Effector memory CD8-positive, alpha-beta T cell (primary cell): Measurements from ENCODE around the gene EFS.

Source experiments
- ATAC-seq: fragments of 150-1000 bp; cut with Tn5 transposase; replicated peaks from 2 replicates; pipeline ENCODE4 v1.10.0; 2021; ENCODE audit warnings: mild to moderate bottlenecking, moderate library complexity
- DNase-seq, 3 experiments: peaks; one replicate each; pipeline ENCODE4 v3.0.0; 2021
- H3K27ac Mint-ChIP-seq, 2 donors: one replicate each; pipeline ENCODE4 v1.8.0; 2022; ENCODE audit warnings: mild to moderate bottlenecking in 2 of 2, mixed read lengths in 2 of 2, moderate library complexity in 2 of 2
- H3K27me3 Mint-ChIP-seq, 2 donors: one replicate each; pipeline ENCODE4 v1.8.0; 2022; ENCODE audit warnings: mixed read lengths in 2 of 2
- H3K36me3 Mint-ChIP-seq: one replicate; pipeline ENCODE4 v1.8.0; 2022; ENCODE audit warnings: mild to moderate bottlenecking, moderate library complexity, mixed read lengths; ENCODE audit not compliant: insufficient read depth
- H3K4me1 Mint-ChIP-seq, 2 donors: one replicate each; pipeline ENCODE4 v1.8.0; 2022; ENCODE audit warnings: low read depth in 2 of 2, mixed read lengths in 2 of 2
- H3K4me3 Mint-ChIP-seq, 2 donors: one replicate each; pipeline ENCODE4 v1.8.0; 2022; ENCODE audit warnings: mild to moderate bottlenecking in 2 of 2, mixed read lengths in 2 of 2, moderate library complexity in 2 of 2
- H3K9me3 Mint-ChIP-seq, 2 donors: one replicate each; pipeline ENCODE4 v1.8.0; 2022; ENCODE audit warnings: mixed read lengths in 2 of 2

Gene EFS

GRCh38 chr14:23316300-23316699 is 48.7 kb downstream of the EFS start:
- Mint-ChIP-seq H3K4me3 (no peak overlapping the region), H3K27me3 (no peaks in the 10 kb centered on the region), H3K4me1 (peaks cover 10 to 11% of the 10 kb centered on the region in 2 donors), H3K36me3 (peaks cover 11% of the 10 kb centered on the region), H3K27ac (no peak overlapping the region), H3K9me3 (no peaks in the 10 kb centered on the region)
- no peak for DNase-seq
- ATAC-seq, result no peak

- peaks cover 33 to 45% of the 10 kb centered on the region in 2 donors for H3K27me3 Mint-ChIP-seq
These were observed 54.4 kb downstream of the EFS start for GRCh38 chr14:23310546-23310945.

GRCh38 chr14:23308721-23309445 is 56.1 kb downstream of the EFS start:
- DNase-seq, result no peak
- Mint-ChIP-seq H3K27ac (no peak overlapping the region), H3K4me3 (no peak overlapping the region), H3K27me3 (peaks cover 33 to 50% of the 10 kb centered on the region in 2 donors), H3K36me3 (peaks cover 6% of the 10 kb centered on the region), H3K4me1 (no peaks in the 10 kb centered on the region), H3K9me3 (no peaks in the 10 kb centered on the region)
- ATAC-seq, result no peak

More at GRCh38 chr14:23310546-23310945, 54.4 kb downstream of the EFS start:
- DNase-seq, result no peak
- no peak for ATAC-seq
- H3K4me3 Mint-ChIP-seq, result no peak overlapping the region
- H3K9me3 Mint-ChIP-seq, result no peaks in the 10 kb centered on the region
- H3K27ac Mint-ChIP-seq, result no peak overlapping the region
- H3K4me1 Mint-ChIP-seq, result no peaks in the 10 kb centered on the region
- peaks cover 5% of the 10 kb centered on the region for H3K36me3 Mint-ChIP-seq

GRCh38 chr14:23307687-23308644 is 57.0 kb downstream of the EFS start:
- no peaks in the 10 kb centered on the region for H3K9me3 Mint-ChIP-seq
- H3K4me3 Mint-ChIP-seq, result no peak overlapping the region
- peaks cover 1 to 3% of the 10 kb centered on the region in 2 donors for H3K4me1 Mint-ChIP-seq
- ATAC-seq (no peak), DNase-seq (no peak)
- no peak overlapping the region for H3K27ac Mint-ChIP-seq
- peaks cover 9% of the 10 kb centered on the region for H3K36me3 Mint-ChIP-seq
- H3K27me3 Mint-ChIP-seq, result peaks cover 33 to 50% of the 10 kb centered on the region in 2 donors

- H3K9me3 Mint-ChIP-seq, result no peaks in the 10 kb centered on the region
- H3K4me1 Mint-ChIP-seq, result peaks cover 5 to 8% of the 10 kb centered on the region in 2 donors
- ATAC-seq, result no peak
- DNase-seq, result no peak
- H3K27me3 Mint-ChIP-seq, result peaks cover 33 to 50% of the 10 kb centered on the region in 2 donors
- peaks cover 16% of the 10 kb centered on the region for H3K36me3 Mint-ChIP-seq
- peak overlapping the region in 1 of 2 donors; percentile 39 for H3K27ac Mint-ChIP-seq
- no peak overlapping the region for H3K4me3 Mint-ChIP-seq
These were observed 57.8 kb downstream of the EFS start for GRCh38 chr14:23307146-23307530.

GRCh38 chr14:23306412-23307145 is 58.4 kb downstream of the EFS start, which contains the start of gene BCL2L2:
BCL2L2 (plus strand) TSS chr14:23306833; CDS start chr14:23307768, 935 bp downstream.
- DNase-seq (no peak), ATAC-seq (no peak)
- no peak within 1 kb of the TSS for H3K4me3 Mint-ChIP-seq
- H3K9me3 Mint-ChIP-seq, result no peaks in the 10 kb centered on the region
- H3K36me3 Mint-ChIP-seq, result peaks cover 21% of the 10 kb centered on the region
- H3K27me3 Mint-ChIP-seq, result peaks cover 33 to 50% of the 10 kb centered on the region in 2 donors
- peaks cover 5 to 8% of the 10 kb centered on the region in 2 donors for H3K4me1 Mint-ChIP-seq
- peak within 1 kb of the TSS in 1 of 2 donors; percentile 39 for H3K27ac Mint-ChIP-seq
